ENCODE results near the gene TYK2. TPM values are rescaled to one million over a fixed set of nuclear protein-coding genes. Genes with fewer than 3 reads are reported as not detected.

Gene TYK2
- total and polyA plus RNA-seq, 2 of the 13 experiments (the other 11 are each of a cell fraction or from before 2014, with no cell fraction given), result 38.8 to 60.1 TPM

DNA sequence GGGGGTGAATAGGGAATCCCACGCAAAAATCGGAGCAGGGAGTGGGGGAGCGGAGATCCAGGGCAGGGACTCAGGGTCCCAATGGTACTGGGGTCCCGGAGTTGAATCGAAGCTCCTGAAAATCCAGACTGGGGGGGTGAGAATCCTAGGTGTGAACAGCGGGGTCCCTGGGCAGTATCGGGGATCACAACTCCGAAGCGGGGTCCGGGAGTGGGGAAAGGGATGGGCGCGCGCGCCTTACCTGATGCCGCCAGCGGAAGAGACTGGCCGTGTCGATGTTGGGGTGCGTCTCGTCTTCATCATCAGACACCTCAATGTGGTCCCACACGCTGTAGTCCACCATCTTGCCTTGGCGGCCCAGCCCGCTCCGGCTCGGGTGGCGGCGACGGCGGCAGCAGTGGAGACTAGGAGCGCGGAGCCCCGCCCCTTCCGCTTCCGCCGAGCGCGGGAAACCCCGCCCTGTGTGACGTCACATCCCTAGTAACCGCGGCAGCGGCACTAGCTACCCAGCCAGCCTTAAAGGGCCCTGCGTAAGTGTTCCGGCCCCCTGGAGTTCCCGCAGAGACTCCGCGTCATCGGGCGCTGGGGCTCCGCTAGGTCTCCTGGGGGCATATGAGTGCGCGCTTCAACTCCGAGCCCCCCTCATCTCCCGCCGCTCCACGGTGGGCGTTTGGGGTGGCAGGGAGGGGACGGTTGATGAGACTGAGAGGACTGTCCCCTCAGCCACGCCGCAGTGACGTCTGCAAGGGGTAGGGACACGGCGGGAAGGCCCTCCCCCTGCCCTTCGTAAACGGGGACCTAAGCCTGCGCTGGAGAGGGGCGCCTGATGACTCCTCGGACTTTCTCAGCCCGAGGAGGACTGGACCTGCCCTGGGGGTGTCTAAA lies 23.0 kb upstream of the TYK2 start, which contains the start of gene CDC37 (continued):
- TF ChIP-seq, protein P1, sequence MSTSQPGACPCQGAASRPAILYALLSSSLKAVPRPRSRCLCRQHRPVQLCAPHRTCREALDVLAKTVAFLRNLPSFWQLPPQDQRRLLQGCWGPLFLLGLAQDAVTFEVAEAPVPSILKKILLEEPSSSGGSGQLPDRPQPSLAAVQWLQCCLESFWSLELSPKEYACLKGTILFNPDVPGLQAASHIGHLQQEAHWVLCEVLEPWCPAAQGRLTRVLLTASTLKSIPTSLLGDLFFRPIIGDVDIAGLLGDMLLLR (CRISPR knock-in tag; IDR thresholded peaks at IDR 0.05), result peak; percentile 84
- TF ChIP-seq, protein P2, sequence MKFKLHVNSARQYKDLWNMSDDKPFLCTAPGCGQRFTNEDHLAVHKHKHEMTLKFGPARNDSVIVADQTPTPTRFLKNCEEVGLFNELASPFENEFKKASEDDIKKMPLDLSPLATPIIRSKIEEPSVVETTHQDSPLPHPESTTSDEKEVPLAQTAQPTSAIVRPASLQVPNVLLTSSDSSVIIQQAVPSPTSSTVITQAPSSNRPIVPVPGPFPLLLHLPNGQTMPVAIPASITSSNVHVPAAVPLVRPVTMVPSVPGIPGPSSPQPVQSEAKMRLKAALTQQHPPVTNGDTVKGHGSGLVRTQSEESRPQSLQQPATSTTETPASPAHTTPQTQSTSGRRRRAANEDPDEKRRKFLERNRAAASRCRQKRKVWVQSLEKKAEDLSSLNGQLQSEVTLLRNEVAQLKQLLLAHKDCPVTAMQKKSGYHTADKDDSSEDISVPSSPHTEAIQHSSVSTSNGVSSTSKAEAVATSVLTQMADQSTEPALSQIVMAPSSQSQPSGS (CRISPR knock-in tag; IDR thresholded peaks at IDR 0.05), result 0 out of 2 replicates have a peak, but pooled peaks have one; percentile 16
- TF ChIP-seq MED13 (CRISPR knock-in tag; IDR thresholded peaks at IDR 0.05), result 0 out of 2 replicates have a peak, but pooled peaks have one; percentile 41
- no peak for TF ChIP-seq SMAD9 (CRISPR knock-in tag; IDR thresholded peaks at IDR 0.05)
- no peak for TF ChIP-seq ZNF660 (CRISPR knock-in tag; IDR thresholded peaks at IDR 0.05; ENCODE audit: borderline replicate concordance, low read depth)
- peak; percentile 44; the same call in 1 of the 2 replicates for TF ChIP-seq ERF (CRISPR knock-in tag; IDR thresholded peaks at IDR 0.05)
- no peak for TF ChIP-seq ZNF629 (CRISPR knock-in tag; conservative IDR thresholded peaks at IDR 0.05)
- no peak for TF ChIP-seq TEAD3 (CRISPR knock-in tag; optimal IDR thresholded peaks at IDR 0.05; ENCODE audit: borderline replicate concordance)
- TF ChIP-seq SRF (IDR thresholded peaks at IDR 0.05; ENCODE audit: low read depth, low read length), result peak; percentile 29; the same call in 1 of the 2 replicates
- no peak for TF ChIP-seq ZNF781 (CRISPR knock-in tag; IDR thresholded peaks at IDR 0.05; ENCODE audit: borderline replicate concordance, not compliant biosample characterization)
- TF ChIP-seq ZNF607 (CRISPR knock-in tag; IDR thresholded peaks at IDR 0.05; ENCODE audit: borderline replicate concordance), result peak; percentile 44; the same call in 1 of the 2 replicates
- TF ChIP-seq, protein P3, sequence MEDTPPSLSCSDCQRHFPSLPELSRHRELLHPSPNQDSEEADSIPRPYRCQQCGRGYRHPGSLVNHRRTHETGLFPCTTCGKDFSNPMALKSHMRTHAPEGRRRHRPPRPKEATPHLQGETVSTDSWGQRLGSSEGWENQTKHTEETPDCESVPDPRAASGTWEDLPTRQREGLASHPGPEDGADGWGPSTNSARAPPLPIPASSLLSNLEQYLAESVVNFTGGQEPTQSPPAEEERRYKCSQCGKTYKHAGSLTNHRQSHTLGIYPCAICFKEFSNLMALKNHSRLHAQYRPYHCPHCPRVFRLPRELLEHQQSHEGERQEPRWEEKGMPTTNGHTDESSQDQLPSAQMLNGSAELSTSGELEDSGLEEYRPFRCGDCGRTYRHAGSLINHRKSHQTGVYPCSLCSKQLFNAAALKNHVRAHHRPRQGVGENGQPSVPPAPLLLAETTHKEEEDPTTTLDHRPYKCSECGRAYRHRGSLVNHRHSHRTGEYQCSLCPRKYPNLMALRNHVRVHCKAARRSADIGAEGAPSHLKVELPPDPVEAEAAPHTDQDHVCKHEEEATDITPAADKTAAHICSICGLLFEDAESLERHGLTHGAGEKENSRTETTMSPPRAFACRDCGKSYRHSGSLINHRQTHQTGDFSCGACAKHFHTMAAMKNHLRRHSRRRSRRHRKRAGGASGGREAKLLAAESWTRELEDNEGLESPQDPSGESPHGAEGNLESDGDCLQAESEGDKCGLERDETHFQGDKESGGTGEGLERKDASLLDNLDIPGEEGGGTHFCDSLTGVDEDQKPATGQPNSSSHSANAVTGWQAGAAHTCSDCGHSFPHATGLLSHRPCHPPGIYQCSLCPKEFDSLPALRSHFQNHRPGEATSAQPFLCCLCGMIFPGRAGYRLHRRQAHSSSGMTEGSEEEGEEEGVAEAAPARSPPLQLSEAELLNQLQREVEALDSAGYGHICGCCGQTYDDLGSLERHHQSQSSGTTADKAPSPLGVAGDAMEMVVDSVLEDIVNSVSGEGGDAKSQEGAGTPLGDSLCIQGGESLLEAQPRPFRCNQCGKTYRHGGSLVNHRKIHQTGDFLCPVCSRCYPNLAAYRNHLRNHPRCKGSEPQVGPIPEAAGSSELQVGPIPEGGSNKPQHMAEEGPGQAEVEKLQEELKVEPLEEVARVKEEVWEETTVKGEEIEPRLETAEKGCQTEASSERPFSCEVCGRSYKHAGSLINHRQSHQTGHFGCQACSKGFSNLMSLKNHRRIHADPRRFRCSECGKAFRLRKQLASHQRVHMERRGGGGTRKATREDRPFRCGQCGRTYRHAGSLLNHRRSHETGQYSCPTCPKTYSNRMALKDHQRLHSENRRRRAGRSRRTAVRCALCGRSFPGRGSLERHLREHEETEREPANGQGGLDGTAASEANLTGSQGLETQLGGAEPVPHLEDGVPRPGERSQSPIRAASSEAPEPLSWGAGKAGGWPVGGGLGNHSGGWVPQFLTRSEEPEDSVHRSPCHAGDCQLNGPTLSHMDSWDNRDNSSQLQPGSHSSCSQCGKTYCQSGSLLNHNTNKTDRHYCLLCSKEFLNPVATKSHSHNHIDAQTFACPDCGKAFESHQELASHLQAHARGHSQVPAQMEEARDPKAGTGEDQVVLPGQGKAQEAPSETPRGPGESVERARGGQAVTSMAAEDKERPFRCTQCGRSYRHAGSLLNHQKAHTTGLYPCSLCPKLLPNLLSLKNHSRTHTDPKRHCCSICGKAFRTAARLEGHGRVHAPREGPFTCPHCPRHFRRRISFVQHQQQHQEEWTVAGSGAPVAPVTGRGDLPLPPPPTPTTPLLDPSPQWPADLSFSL (CRISPR knock-in tag; IDR thresholded peaks at IDR 0.05), result no peak
- peak; percentile 76; the same call in 1 of the 2 replicates for TF ChIP-seq RFXAP (CRISPR knock-in tag; IDR thresholded peaks at IDR 0.05; ENCODE audit: borderline replicate concordance)
- TF ChIP-seq MAFF (IDR thresholded peaks at IDR 0.05; ENCODE audit: low read depth, low read length), result no peak
- no peak for TF ChIP-seq RAD51 (IDR thresholded peaks at IDR 0.05; ENCODE audit: borderline replicate concordance)
- TF ChIP-seq RARA (CRISPR knock-in tag; IDR thresholded peaks at IDR 0.05), result 0 out of 2 replicates have a peak, but pooled peaks have one; percentile 18
- TF ChIP-seq, protein P4, sequence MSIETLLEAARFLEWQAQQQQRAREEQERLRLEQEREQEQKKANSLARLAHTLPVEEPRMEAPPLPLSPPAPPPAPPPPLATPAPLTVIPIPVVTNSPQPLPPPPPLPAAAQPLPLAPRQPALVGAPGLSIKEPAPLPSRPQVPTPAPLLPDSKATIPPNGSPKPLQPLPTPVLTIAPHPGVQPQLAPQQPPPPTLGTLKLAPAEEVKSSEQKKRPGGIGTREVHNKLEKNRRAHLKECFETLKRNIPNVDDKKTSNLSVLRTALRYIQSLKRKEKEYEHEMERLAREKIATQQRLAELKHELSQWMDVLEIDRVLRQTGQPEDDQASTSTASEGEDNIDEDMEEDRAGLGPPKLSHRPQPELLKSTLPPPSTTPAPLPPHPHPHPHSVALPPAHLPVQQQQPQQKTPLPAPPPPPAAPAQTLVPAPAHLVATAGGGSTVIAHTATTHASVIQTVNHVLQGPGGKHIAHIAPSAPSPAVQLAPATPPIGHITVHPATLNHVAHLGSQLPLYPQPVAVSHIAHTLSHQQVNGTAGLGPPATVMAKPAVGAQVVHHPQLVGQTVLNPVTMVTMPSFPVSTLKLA (IDR thresholded peaks at IDR 0.05), result no peak
- TF ChIP-seq, protein P5, sequence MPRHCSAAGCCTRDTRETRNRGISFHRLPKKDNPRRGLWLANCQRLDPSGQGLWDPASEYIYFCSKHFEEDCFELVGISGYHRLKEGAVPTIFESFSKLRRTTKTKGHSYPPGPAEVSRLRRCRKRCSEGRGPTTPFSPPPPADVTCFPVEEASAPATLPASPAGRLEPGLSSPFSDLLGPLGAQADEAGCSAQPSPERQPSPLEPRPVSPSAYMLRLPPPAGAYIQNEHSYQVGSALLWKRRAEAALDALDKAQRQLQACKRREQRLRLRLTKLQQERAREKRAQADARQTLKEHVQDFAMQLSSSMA (CRISPR knock-in tag; IDR thresholded peaks at IDR 0.05), result no peak
